B cell (primary cell): Measurements from ENCODE around the gene AXL. TPM values are rescaled to one million over a fixed set of nuclear protein-coding genes. Genes with fewer than 3 reads are reported as not detected.

Experiments used
- ATAC-seq: fragments of 200-7000 bp; cut with Tn5 transposase; one replicate; pipeline ENCODE4 v1.10.0; 2021; ENCODE audit warnings: low read depth, mild to moderate bottlenecking, moderate number of reproducible peaks, moderate library complexity
- CTCF ChIA-PET: fragments of 350-600 bp; sonication (Branson Sonifier 250); formaldehyde crosslinking; loops from one replicate; lab custom pipeline; 2021; ENCODE audit warnings: antibody characterized with exemption, inconsistent platforms; lab: Charles Lee
- POLR2A ChIA-PET: fragments of 350-600 bp; sonication (Branson Sonifier 250); formaldehyde crosslinking; loops from one replicate; lab custom pipeline; 2021; ENCODE audit warnings: antibody characterized with exemption; lab: Charles Lee
- DNase-seq: peaks from one replicate; pipeline ENCODE4 v3.0.0; 2013
- H2AFZ ChIP-seq: 2 replicates; pipeline ENCODE4 v1.6.1; 2012; ENCODE audit warnings: mild to moderate bottlenecking, low read depth, low read length; ENCODE audit not compliant: insufficient read depth, poor library complexity, severe bottlenecking
- H3K27ac ChIP-seq, 2 donors: 1 replicate in 1 of 2; 2 replicates in 1 of 2; pipeline ENCODE4 v1.5.1; 2012 to 2013; ENCODE audit warnings: low read length in 2 of 2, mild to moderate bottlenecking in 2 of 2, moderate library complexity in 1 of 2
- H3K27me3 ChIP-seq, 4 experiments: fragments of 200-600 bp in 1 of 4; sonication (generic) in 1 of 4; replicated peaks in 1 of 4; 1 replicate in 2 of 4; 2 replicates in 2 of 4; pipeline versions ENCODE4 v1.6.1 to v1.7.0; 2013 to 2016; ENCODE audit warnings: low read length in 3 of 4, mild to moderate bottlenecking in 2 of 4, mixed read lengths in 1 of 4, moderate library complexity in 1 of 4; ENCODE audit not compliant: insufficient read depth in 4 of 4, control insufficient read depth in 3 of 4; ENCODE audit errors: control extremely low read depth in 1 of 4
- H3K36me3 ChIP-seq, 2 experiments: replicated peaks in 1 of 2; 1 replicate in 1 of 2; 2 replicates in 1 of 2; pipeline versions ENCODE4 v1.6.1 to v1.7.1; 2013; ENCODE audit warnings: low read length in 1 of 2; ENCODE audit not compliant: insufficient read depth in 2 of 2, control insufficient read depth in 1 of 2; ENCODE audit errors: control extremely low read depth in 1 of 2, extremely low read depth in 1 of 2
- H3K4me1 ChIP-seq, 2 donors: fragments of 200-600 bp in 1 of 2; sonication (generic) in 1 of 2; 1 replicate in 1 of 2; 2 replicates in 1 of 2; pipeline versions ENCODE4 v1.5.1 to v1.6.1; 2013 to 2017; ENCODE audit warnings: low read length in 2 of 2; ENCODE audit not compliant: control insufficient read depth in 2 of 2, insufficient read depth in 2 of 2
- H3K4me2 ChIP-seq: replicated peaks from 2 replicates; pipeline ENCODE3; 2012; ENCODE audit warnings: mild to moderate bottlenecking, low read depth, low read length; ENCODE audit not compliant: poor library complexity, severe bottlenecking
- H3K4me3 ChIP-seq, 5 experiments: fragments of 200-600 bp in 1 of 5; sonication (generic) in 1 of 5; 1 replicate in 3 of 5; 2 replicates in 2 of 5; pipeline versions ENCODE4 v1.5.1 to v1.7.0; 2011 to 2016; ENCODE audit warnings: low read length in 4 of 5, mild to moderate bottlenecking in 4 of 5, low read depth in 2 of 5, control low read depth in 1 of 5, moderate library complexity in 1 of 5; ENCODE audit not compliant: insufficient read depth in 1 of 5; ENCODE audit errors: control extremely low read depth in 1 of 5, extremely low read depth in 1 of 5
- H3K79me2 ChIP-seq: fragments of 200-600 bp; sonication (generic); one replicate; pipeline ENCODE4 v1.6.0; 2016; ENCODE audit warnings: low read length; ENCODE audit not compliant: control insufficient read depth, insufficient read depth
- H3K9ac ChIP-seq: fragments of 200-600 bp; sonication (generic); 2 replicates; pipeline ENCODE4 v1.6.1; 2017; ENCODE audit warnings: mild to moderate bottlenecking, low read length, moderate library complexity
- H3K9me3 ChIP-seq, 3 donors: one replicate each; pipeline versions ENCODE4 v1.6.1 to v1.7.1; 2013; ENCODE audit warnings: low read length in 2 of 3; ENCODE audit not compliant: control insufficient read depth in 2 of 3, insufficient read depth in 1 of 3; ENCODE audit errors: control extremely low read depth in 1 of 3
- H4K20me1 ChIP-seq: 2 replicates; pipeline ENCODE4 v1.6.0; 2012; ENCODE audit warnings: mild to moderate bottlenecking, low read length; ENCODE audit not compliant: insufficient read depth, control insufficient read depth, poor library complexity, severe bottlenecking
- H3K27ac Mint-ChIP-seq: one replicate; pipeline ENCODE4 v1.8.0; 2021; ENCODE audit warnings: mixed read lengths
- H3K27me3 Mint-ChIP-seq: one replicate; pipeline ENCODE4 v1.8.0; 2021; ENCODE audit warnings: mixed read lengths
- H3K4me1 Mint-ChIP-seq: one replicate; pipeline ENCODE4 v1.8.0; 2021; ENCODE audit warnings: mixed read lengths
- H3K4me3 Mint-ChIP-seq: one replicate; pipeline ENCODE4 v1.8.0; 2021; ENCODE audit warnings: mixed read lengths
- H3K9me3 Mint-ChIP-seq: one replicate; pipeline ENCODE4 v1.8.0; 2022; ENCODE audit warnings: mixed read lengths; ENCODE audit not compliant: insufficient read depth
- CTCF ChIP-seq: fragments of 200-600 bp; IDR thresholded peaks from one replicate; pipeline ENCODE4 v1.8.0; 2022; ENCODE audit warnings: antibody characterized with exemption, mild to moderate bottlenecking
- EZH2 ChIP-seq: IDR thresholded peaks from 2 replicates; pipeline ENCODE4 v1.6.1; 2012; ENCODE audit warnings: borderline replicate concordance, low read depth, mild to moderate bottlenecking, moderate library complexity, low read length; ENCODE audit not compliant: insufficient read depth, poor library complexity, severe bottlenecking
- WGBS: methylation state at CpG from one replicate; pipeline ENCODE4 v1.1.5; 2013; ENCODE audit warnings: missing lambda C conversion rate; ENCODE audit not compliant: insufficient coverage; 5-methylcytosine and 5-hydroxymethylcytosine counted together
- intact Hi-C: fragments of 100-400 bp; cut with micrococcal nuclease; formaldehyde crosslinking; loops from one replicate; pipeline ENCODE4 v1.10.0; 2022
- polyA plus RNA-seq: library from polyadenylated mRNA; depleted of rRNA; stranded (reverse); fragments of >200 nt; gene quantifications from 2 replicates; pipeline ENCODE4 v1.2.3, GENCODE V29; 2012
- total RNA-seq, 2 donors: library from RNA; stranded (reverse); fragments of 120-200 nt in 1 of 2; gene quantifications; 1 replicate in 1 of 2; 2 replicates in 1 of 2; pipeline versions ENCODE4 v1.2.3 to v1.2.4, GENCODE V29; 2013 to 2022

AXL gene
- total and polyA plus RNA-seq, 2 donors (not counting 1 experiment from before 2014, with no cell fraction given) = not detected

DNA sequence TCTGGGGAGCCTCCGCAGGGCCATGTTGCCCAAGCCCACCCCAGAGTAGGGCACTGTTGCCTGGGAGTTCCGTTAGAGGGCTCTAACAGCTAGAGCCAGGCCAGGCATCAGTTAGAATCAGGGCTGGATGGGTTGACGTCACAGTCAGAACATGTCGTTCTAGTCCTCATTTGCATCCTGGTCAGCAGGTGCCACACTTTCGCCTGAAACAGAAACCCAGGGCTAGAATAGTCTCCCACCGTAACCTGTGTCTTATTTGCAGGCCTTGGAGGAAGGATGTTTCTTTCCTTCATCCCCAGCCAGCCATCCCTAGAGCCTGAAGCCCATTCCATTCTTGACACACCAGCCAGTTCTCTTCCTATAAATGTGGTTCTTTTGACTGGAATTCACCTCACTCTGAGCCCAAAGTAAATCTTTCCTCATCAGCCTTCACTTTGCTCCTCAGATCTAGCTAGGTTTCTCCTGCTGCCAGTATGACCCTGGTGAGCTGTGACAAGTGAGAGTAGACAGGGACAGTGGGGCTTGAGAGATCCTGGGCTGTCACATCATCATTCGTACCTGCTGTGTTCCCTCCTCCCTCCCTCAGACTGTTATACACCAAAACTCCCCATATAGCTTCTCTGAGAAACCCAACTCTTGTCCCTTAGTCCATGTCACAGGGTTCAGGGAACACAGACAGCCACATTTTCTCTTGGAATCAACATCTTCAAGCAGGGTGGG lies 78.8 kb downstream of the AXL start:
- H3K9me3 Mint-ChIP-seq = no peaks in the 10 kb centered on the region
- CTCF ChIA-PET = interaction anchor here (0.6 to 3.3 kb wide), 9 partner anchors 8 to 153 kb away, joined by 3 to 41 read pairs (median 5); partner anchors contain the start of gene HNRNPUL1
- DNase-seq = peak; percentile 91
- Histone ChIP-seq H3K4me2 (peak overlapping the region; percentile 61), H3K79me2 (peaks cover 25% of the 10 kb centered on the region), H4K20me1 (no peaks in the 10 kb centered on the region), H3K4me1 (peaks cover 51 to 59% of the 10 kb centered on the region in 2 donors), H3K9me3 (no peaks in the 10 kb centered on the region), H3K27ac (peak overlapping the region; percentile 83 to 100), H3K27me3 (no peaks in the 10 kb centered on the region), H3K9ac (peak overlapping the region; percentile 75), H3K36me3 (peaks cover 2 to 88% of the 10 kb centered on the region in 2 experiments), H3K4me3 (peak overlapping the region in 1 of 5 experiments; percentile 11), H2AFZ (no peak overlapping the region)
- ATAC-seq = peak; percentile 86
- peaks cover 67% of the 10 kb centered on the region for H3K4me1 Mint-ChIP-seq
- peak overlapping the region; percentile 86 for H3K4me3 Mint-ChIP-seq
- H3K27me3 Mint-ChIP-seq = no peaks in the 10 kb centered on the region
- peak overlapping the region; percentile 98 for H3K27ac Mint-ChIP-seq
- TF ChIP-seq EZH2 (no peak), CTCF (peak; percentile 21)
- POLR2A ChIA-PET = interaction anchor here (0.6 to 2.0 kb wide), 5 partner anchors 11 to 1857 kb away, joined by 3 to 15 read pairs (median 5); partner anchors contain the start of gene HNRNPUL1
- WGBS = 47% methylated on average over 5 of the region's 7 CpGs
- intact Hi-C loops = loop anchor here (1.0 to 10.0 kb wide), 4 partner anchors 11 to 893 kb away; partner anchors contain the start of genes HNRNPUL1 and TGFB1
